ENCODE data around the gene SYNDIG1. TPM values are rescaled to one million over a fixed set of nuclear protein-coding genes. Genes with fewer than 3 reads are reported as not detected.

The SYNDIG1 gene
- total RNA-seq, 2 donors from 2014 or later, result not detected

GRCh38 chr20:24670341-24670872 lies 201.0 kb downstream of the SYNDIG1 start:
- no peak for DNase-seq (ENCODE audit: low spot score)
- Mint-ChIP-seq H3K4me3 (no peak overlapping the region), H3K27ac (no peak overlapping the region)

GRCh38 chr20:24670981-24671380 lies 201.6 kb downstream of the SYNDIG1 start:
- H3K36me3 Mint-ChIP-seq, result no peaks in the 10 kb centered on the region
- H3K27ac Mint-ChIP-seq, result no peak overlapping the region
- H3K4me3 Mint-ChIP-seq, result no peak overlapping the region
- no peaks in the 10 kb centered on the region for H3K4me1 Mint-ChIP-seq (ENCODE audit: low read depth in 2 of 2)
- DNase-seq (ENCODE audit: low spot score), result no peak
- no peaks in the 10 kb centered on the region for H3K9me3 Mint-ChIP-seq
- ATAC-seq, result no peak
- H3K27me3 Mint-ChIP-seq, result no peaks in the 10 kb centered on the region

More at GRCh38 chr20:24670341-24670872, 201.0 kb downstream of the SYNDIG1 start:
- no peaks in the 10 kb centered on the region for H3K27me3 Mint-ChIP-seq
- no peaks in the 10 kb centered on the region for H3K4me1 Mint-ChIP-seq (ENCODE audit: low read depth in 2 of 2)
- H3K9me3 Mint-ChIP-seq, result no peaks in the 10 kb centered on the region
- no peaks in the 10 kb centered on the region for H3K36me3 Mint-ChIP-seq
- peak; percentile 7 to 31 for ATAC-seq

DNA sequence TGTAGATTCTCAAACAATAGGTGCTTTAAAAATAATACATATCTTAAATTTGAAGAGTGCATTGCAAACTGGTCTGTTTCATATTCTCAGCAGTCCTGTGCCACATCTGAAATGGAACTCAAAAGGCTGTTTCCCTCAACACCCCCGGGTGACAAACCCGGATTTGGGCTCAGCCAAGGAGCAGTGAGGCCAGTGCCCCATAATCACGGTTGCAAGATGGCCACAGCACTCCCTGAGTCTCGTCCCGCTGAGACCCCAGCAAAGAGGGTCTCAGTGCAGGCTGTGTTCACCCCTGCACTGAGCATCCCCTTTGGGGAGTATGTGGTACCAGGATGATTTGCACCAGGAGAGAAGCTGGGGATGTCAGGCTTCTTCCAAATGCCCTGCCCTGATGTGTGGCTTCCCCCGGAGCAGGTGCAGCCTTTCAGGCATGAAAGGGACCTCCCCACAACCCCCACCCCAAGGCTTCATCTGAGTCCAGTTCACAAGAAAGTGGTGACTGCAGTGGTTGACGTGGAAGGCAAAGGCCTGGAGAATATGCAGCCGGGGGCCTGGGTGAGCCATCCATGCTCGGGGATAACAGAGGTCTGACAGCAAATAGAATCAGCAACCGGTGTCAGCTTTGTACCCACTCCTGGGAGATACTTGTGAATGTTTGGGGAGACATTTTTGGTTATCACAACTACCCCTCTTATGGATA lies 202.9 kb downstream of the SYNDIG1 start:
- Mint-ChIP-seq H3K27me3 (no peaks in the 10 kb centered on the region), H3K27ac (no peak overlapping the region), H3K4me3 (no peak overlapping the region), H3K36me3 (no peaks in the 10 kb centered on the region), H3K4me1 (ENCODE audit: low read depth in 2 of 2) (no peaks in the 10 kb centered on the region), H3K9me3 (no peaks in the 10 kb centered on the region)
- DNase-seq (ENCODE audit: low spot score), result no peak
- no peak for ATAC-seq

- H3K36me3 Mint-ChIP-seq, result no peaks in the 10 kb centered on the region
- no peaks in the 10 kb centered on the region for H3K9me3 Mint-ChIP-seq
- H3K27me3 Mint-ChIP-seq, result no peaks in the 10 kb centered on the region
- no peaks in the 10 kb centered on the region for H3K4me1 Mint-ChIP-seq (ENCODE audit: low read depth in 2 of 2)
- H3K4me3 Mint-ChIP-seq, result no peak overlapping the region
- no peak for ATAC-seq
- no peak for DNase-seq (ENCODE audit: low spot score)
- H3K27ac Mint-ChIP-seq, result no peak overlapping the region
Measured at GRCh38 chr20:24672886-24673677, 203.7 kb downstream of the SYNDIG1 start.

DNA sequence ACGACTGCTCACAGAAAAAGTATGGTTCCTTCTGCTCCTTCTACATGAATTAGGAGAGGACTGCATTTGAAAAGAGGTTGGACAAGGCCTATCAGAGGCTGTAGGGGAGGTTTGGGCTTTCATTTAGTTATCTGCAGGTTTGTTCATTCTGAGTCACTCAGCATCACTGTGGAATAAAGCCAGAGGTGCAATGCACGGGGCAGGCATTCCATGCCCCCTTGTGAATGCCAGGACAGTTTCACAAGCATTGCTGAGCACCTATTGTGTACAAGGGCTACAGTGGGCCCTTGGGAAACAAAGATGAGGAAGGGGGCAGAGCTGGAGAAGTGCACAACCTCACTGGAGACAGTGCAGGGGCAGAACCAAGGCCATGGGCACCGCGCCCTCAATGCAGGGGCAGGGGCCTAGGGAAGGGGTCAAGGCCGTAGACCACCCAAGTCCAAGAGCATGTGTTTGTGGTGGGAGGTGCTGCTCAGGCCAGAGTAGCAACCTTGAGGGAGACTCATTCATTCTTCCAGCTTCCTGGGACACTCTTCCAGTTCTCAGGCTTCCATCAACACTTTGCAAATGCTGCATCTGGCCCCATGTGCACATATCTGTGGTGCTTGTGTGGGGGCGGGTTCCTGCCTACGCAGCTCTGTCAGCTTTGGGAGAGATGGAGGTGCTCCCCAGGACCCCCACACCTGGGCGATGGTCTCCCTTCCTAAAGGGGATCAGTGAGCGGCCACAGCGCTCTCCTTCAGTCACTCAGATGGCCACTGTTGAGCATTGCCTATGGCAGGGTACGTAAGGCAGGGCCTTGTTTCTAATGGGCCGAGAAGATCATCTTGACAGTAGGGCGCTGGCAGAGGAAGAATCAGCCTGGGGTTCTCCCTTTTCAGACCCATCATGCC lies 204.5 kb downstream of the SYNDIG1 start:
- H3K27me3 Mint-ChIP-seq, result no peaks in the 10 kb centered on the region
- ATAC-seq, result no peak
- H3K4me3 Mint-ChIP-seq, result no peak overlapping the region
- no peaks in the 10 kb centered on the region for H3K9me3 Mint-ChIP-seq
- no peak overlapping the region for H3K27ac Mint-ChIP-seq
- H3K36me3 Mint-ChIP-seq, result no peaks in the 10 kb centered on the region
- no peak for DNase-seq (ENCODE audit: low spot score)
- H3K4me1 Mint-ChIP-seq (ENCODE audit: low read depth in 2 of 2), result no peaks in the 10 kb centered on the region

GRCh38 chr20:24674921-24675605 lies 205.6 kb downstream of the SYNDIG1 start:
- no peak for DNase-seq (ENCODE audit: low spot score)
- no peaks in the 10 kb centered on the region for H3K27me3 Mint-ChIP-seq
- no peaks in the 10 kb centered on the region for H3K9me3 Mint-ChIP-seq
- no peaks in the 10 kb centered on the region for H3K36me3 Mint-ChIP-seq
- no peaks in the 10 kb centered on the region for H3K4me1 Mint-ChIP-seq (ENCODE audit: low read depth in 2 of 2)
- no peak overlapping the region for H3K4me3 Mint-ChIP-seq
- no peak overlapping the region for H3K27ac Mint-ChIP-seq
- ATAC-seq, result no peak

GRCh38 chr20:24675651-24676352 lies 206.4 kb downstream of the SYNDIG1 start:
- Mint-ChIP-seq H3K9me3 (no peaks in the 10 kb centered on the region), H3K27ac (no peak overlapping the region), H3K4me1 (ENCODE audit: low read depth in 2 of 2) (no peaks in the 10 kb centered on the region), H3K4me3 (no peak overlapping the region), H3K27me3 (no peaks in the 10 kb centered on the region), H3K36me3 (no peaks in the 10 kb centered on the region)
- ATAC-seq (no peak), DNase-seq (ENCODE audit: low spot score) (no peak)

DNA sequence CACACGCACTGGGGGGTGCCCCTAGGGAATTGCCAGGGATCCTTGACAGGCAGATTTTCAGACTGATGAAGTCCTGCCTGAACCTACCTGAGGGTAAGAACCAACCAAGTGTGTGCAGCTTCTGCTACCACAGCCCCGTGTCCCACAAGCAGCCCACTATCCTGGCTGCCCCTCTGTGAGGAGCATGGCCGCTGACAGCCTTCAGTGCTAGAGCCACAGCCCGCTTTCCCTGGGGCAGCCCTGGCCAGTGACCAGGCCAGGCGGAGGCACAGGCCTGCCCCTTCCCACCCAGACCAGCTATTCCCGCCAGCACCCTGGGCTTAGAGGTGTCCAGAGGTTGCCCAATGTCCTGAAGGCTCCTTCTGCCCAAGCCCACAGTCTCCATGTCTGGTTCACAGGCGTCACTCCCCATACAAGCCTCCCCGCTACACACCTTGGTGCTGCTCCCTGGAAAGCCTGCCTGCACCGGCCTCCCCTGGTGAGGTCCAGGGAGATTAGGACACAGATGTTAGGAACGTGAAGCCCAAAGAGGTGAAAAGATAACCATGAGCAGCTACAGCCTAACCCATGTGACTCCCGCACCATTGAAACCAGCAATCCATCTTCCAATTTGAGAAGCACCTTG lies 207.0 kb downstream of the SYNDIG1 start:
- no peak overlapping the region for H3K4me3 Mint-ChIP-seq
- no peaks in the 10 kb centered on the region for H3K27me3 Mint-ChIP-seq
- ATAC-seq, result no peak
- H3K36me3 Mint-ChIP-seq, result no peaks in the 10 kb centered on the region
- H3K27ac Mint-ChIP-seq, result no peak overlapping the region
- peaks cover 0 to 4% of the 10 kb centered on the region in 2 donors for H3K4me1 Mint-ChIP-seq (ENCODE audit: low read depth in 2 of 2)
- H3K9me3 Mint-ChIP-seq, result no peaks in the 10 kb centered on the region
- DNase-seq (ENCODE audit: low spot score), result no peak

DNA sequence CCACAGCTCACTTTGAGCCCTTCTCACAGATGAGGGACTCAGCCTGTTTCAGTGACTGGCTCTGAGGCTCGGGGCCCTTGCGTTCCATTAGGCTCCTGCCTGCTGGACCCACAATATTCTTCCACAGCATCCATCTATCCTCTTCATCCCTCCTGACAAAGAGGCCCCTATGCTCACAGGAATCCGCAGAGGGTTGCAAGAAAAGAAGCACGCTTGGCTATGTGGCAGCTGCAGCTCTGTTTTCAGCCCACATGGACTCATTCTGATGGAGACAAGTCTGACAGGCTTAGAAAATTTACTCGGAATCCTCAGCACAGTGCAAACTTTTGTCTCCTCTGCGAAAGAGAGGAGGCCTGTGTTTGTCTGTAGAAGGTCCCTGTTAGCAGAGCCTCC lies 207.5 kb downstream of the SYNDIG1 start:
- H3K4me1 Mint-ChIP-seq (ENCODE audit: low read depth in 2 of 2), result peaks cover 0 to 7% of the 10 kb centered on the region in 2 donors
- ATAC-seq, result no peak

GRCh38 chr20:24677626-24678315 lies 208.3 kb downstream of the SYNDIG1 start:
- no peaks in the 10 kb centered on the region for H3K27me3 Mint-ChIP-seq
- H3K36me3 Mint-ChIP-seq, result no peaks in the 10 kb centered on the region

More for the DNA sequence above, 207.5 kb downstream of the SYNDIG1 start:
- Mint-ChIP-seq H3K36me3 (no peaks in the 10 kb centered on the region), H3K4me3 (no peak overlapping the region), H3K9me3 (no peaks in the 10 kb centered on the region), H3K27me3 (no peaks in the 10 kb centered on the region), H3K27ac (no peak overlapping the region)
- no peak for DNase-seq (ENCODE audit: low spot score)

GRCh38 chr20:24678351-24679106 lies 209.1 kb downstream of the SYNDIG1 start:
- Mint-ChIP-seq H3K36me3 (no peaks in the 10 kb centered on the region), H3K27me3 (no peaks in the 10 kb centered on the region), H3K4me1 (ENCODE audit: low read depth in 2 of 2) (peaks cover 0 to 7% of the 10 kb centered on the region in 2 donors), H3K27ac (no peak overlapping the region), H3K9me3 (no peaks in the 10 kb centered on the region), H3K4me3 (no peak overlapping the region)
- ATAC-seq, result no peak
- DNase-seq (ENCODE audit: low spot score), result no peak

More at GRCh38 chr20:24677626-24678315, 208.3 kb downstream of the SYNDIG1 start:
- no peak for ATAC-seq
- Mint-ChIP-seq H3K4me1 (ENCODE audit: low read depth in 2 of 2) (peaks cover 0 to 7% of the 10 kb centered on the region in 2 donors), H3K9me3 (no peaks in the 10 kb centered on the region), H3K27ac (no peak overlapping the region), H3K4me3 (no peak overlapping the region)
- no peak for DNase-seq (ENCODE audit: low spot score)

Measured in natural killer cell treated with Interleukin-12 subunit alpha and Interleukin-12 subunit beta and Interleukin-15 and Interleukin-18, amount 100 ng/mL, for 72 hours (primary cell).